ENCODE results near the gene PTPRN2. TPM values are rescaled to one million over a fixed set of nuclear protein-coding genes. Genes with fewer than 3 reads are reported as not detected.

The PTPRN2 gene
- total RNA-seq, 4 donors from 2014 or later, result 2.0 to 9.5 (median 2.6) TPM

- TF ChIP-seq CTCF (IDR thresholded peaks at IDR 0.05), result no peak
- DNase-seq (ENCODE audit: low spot score), result no peak
- ATAC-seq (ENCODE audit: low FRiP score), result no peak
Measured at GRCh38 chr7:157867685-157868305, 719.8 kb downstream of the PTPRN2 start.

GRCh38 chr7:157866336-157866924, 721.2 kb downstream of the PTPRN2 start:
- no peak for DNase-seq (ENCODE audit: low spot score)
- no peak for TF ChIP-seq CTCF (IDR thresholded peaks at IDR 0.05)
- no peak for ATAC-seq (ENCODE audit: low FRiP score)

- no peak for DNase-seq (ENCODE audit: low spot score)
- ATAC-seq (ENCODE audit: low FRiP score), result no peak
- no peak for TF ChIP-seq CTCF (IDR thresholded peaks at IDR 0.05)
Measured at GRCh38 chr7:157865351-157866165, 722.1 kb downstream of the PTPRN2 start.

- no peak for TF ChIP-seq CTCF (IDR thresholded peaks at IDR 0.05)
- no peak for ATAC-seq (ENCODE audit: low FRiP score)
- no peak for DNase-seq (ENCODE audit: low spot score)
Measured at GRCh38 chr7:157864911-157865310, 722.7 kb downstream of the PTPRN2 start.

GRCh38 chr7:157863906-157864810, 723.5 kb downstream of the PTPRN2 start:
- TF ChIP-seq CTCF (IDR thresholded peaks at IDR 0.05), result no peak
- no peak for DNase-seq (ENCODE audit: low spot score)
- ATAC-seq (ENCODE audit: low FRiP score), result no peak

GRCh38 chr7:157863176-157863575, 724.4 kb downstream of the PTPRN2 start:
- TF ChIP-seq CTCF (IDR thresholded peaks at IDR 0.05), result no peak
- no peak for ATAC-seq (ENCODE audit: low FRiP score)
- DNase-seq (ENCODE audit: low spot score), result no peak

Data from omental fat pad (tissue), 4 donors.